Gastroesophageal sphincter (tissue), 3 donors: Measurements from ENCODE around the gene VGLL2.

ENCODE experiments used
- CTCF ChIP-seq, 4 experiments: fragments of 200-600 bp in 2 of 4; fragments of 450-650 bp in 2 of 4; sonication (generic) in 1 of 4; IDR thresholded peaks; one replicate each; pipeline ENCODE4 v1.5.1; 2017 to 2019; ENCODE audit warnings: antibody characterized with exemption in 4 of 4, mild to moderate bottlenecking in 2 of 4, moderate library complexity in 2 of 4
- EP300 ChIP-seq: sonication (generic); formaldehyde crosslinking; IDR thresholded peaks from one replicate; pipeline ENCODE4 v1.6.1; 2017; ENCODE audit warnings: antibody characterized with exemption, mild to moderate bottlenecking

- no peak for TF ChIP-seq CTCF (IDR thresholded peaks at IDR 0.05)
- no peak for TF ChIP-seq EP300
These were observed 42.3 kb downstream of the VGLL2 start for GRCh38 chr6:117307655-117308054.
